ENCODE results near the gene NTN3. TPM values are rescaled to one million over a fixed set of nuclear protein-coding genes. Genes with fewer than 3 reads are reported as not detected.
A peak's percentile ranks its signal among the peaks of the same experiment; 100 is the strongest.

Gene NTN3
- total and polyA plus RNA-seq, 2 of the 4 experiments (the other 2 are of a cell fraction) = 0.18 to 0.38 TPM

- H4K8ac ChIP-seq (ENCODE audit: low read depth in 2 of 2, low read length in 2 of 2) = peak within 1 kb of the TSS; percentile 67 to 82
- DNase-seq (peak; percentile 72), ATAC-seq (ENCODE audit: low read depth) (peak; percentile 79)
- H3K27ac ChIP-seq (ENCODE audit: insufficient read depth, low read length) = peak within 1 kb of the TSS; percentile 92
- 1% methylated on average over 32 of the region's 77 CpGs; no CpG with 5 or more reads in 1 of the 2 experiments for WGBS, 2 experiments (ENCODE audit: extremely low coverage in 2 of 2, insufficient read length in 1 of 2)
- H3K79me1 ChIP-seq (ENCODE audit: low read depth in 1 of 2, low read length in 2 of 2) = peaks cover 10 to 62% of the 10 kb centered on the region in 2 experiments; a peak in 3 of 4 replicates
- dilution Hi-C loops (cut with HindIII; ENCODE audit: low sequenced_read_pairs, unreplicated experiment) = no loop called here
- peak within 1 kb of the TSS; percentile 90 for H2AFZ ChIP-seq (replicated peaks; ENCODE audit: low read length, poor library complexity)
- H2BK15ac ChIP-seq (ENCODE audit: low read depth, low read length) = no peak within 1 kb of the TSS
- ChIA-PET POLR2A (ENCODE audit: unreplicated experiment) (interaction anchor here (0.6 kb wide), 2 partner anchors 211 to 243 kb away, joined by 6 to 7 read pairs; no protein-coding TSS in a partner anchor), CTCF (interaction anchor here (0.6 kb wide), 1 partner anchor 8 kb away, joined by 3 read pairs; no protein-coding TSS in a partner anchor)
- H4K20me1 ChIP-seq (ENCODE audit: insufficient read depth, low read length) = peaks cover 28% of the 10 kb centered on the region
- peak within 1 kb of the TSS; percentile 24; the same call in 1 of the 2 replicates for H3K18ac ChIP-seq (ENCODE audit: low read depth, low read length)
- no peaks in the 10 kb centered on the region for H3K9me3 ChIP-seq (ENCODE audit: control insufficient read depth, insufficient read depth, low read length)
- peak within 1 kb of the TSS; percentile 79 for H4K91ac ChIP-seq (ENCODE audit: insufficient read depth, low read depth, low read length)
- H3K4ac ChIP-seq (ENCODE audit: low read depth, low read length) = peak within 1 kb of the TSS; percentile 90
- H3K4me1 ChIP-seq (ENCODE audit: control insufficient read depth, insufficient read depth, low read length) = peaks cover 15% of the 10 kb centered on the region
- peak within 1 kb of the TSS; percentile 89 for H3K9ac ChIP-seq (ENCODE audit: low read depth, low read length)
- no peak within 1 kb of the TSS for H2BK20ac ChIP-seq (ENCODE audit: low read depth, low read length)
- H4K5ac ChIP-seq (ENCODE audit: low read depth, low read length) = peak within 1 kb of the TSS; percentile 71; the same call in 1 of the 2 replicates
- H3K23ac ChIP-seq (ENCODE audit: low read depth, low read length) = peak within 1 kb of the TSS; percentile 65
- H2AK9ac ChIP-seq (replicated peaks; ENCODE audit: low read depth, low read length, poor library complexity) = peak within 1 kb of the TSS; percentile 95
- peak within 1 kb of the TSS; percentile 51 for H3K14ac ChIP-seq (replicated peaks; ENCODE audit: low read depth, low read length)
- in situ Hi-C loops (cut with MboI; ENCODE audit: low sequenced_read_pairs) = no loop called here
- peaks cover 3% of the 10 kb centered on the region; the same call in 1 of the 2 replicates for H3K9me1 ChIP-seq (ENCODE audit: insufficient read depth, low read length)
- H2BK5ac ChIP-seq (ENCODE audit: low read depth, low read length, poor library complexity, severe bottlenecking) = peak within 1 kb of the TSS; percentile 88
- H2BK120ac ChIP-seq (ENCODE audit: low read depth, low read length) = no peak within 1 kb of the TSS
- peak within 1 kb of the TSS; percentile 92 for H3K4me3 ChIP-seq (ENCODE audit: insufficient read depth, low read depth, low read length)
- intact Hi-C loops (cut with micrococcal nuclease) = loop anchor here (1.0 kb wide), 1 partner anchor 26 kb away; no protein-coding TSS in a partner anchor
- peak within 1 kb of the TSS; percentile 97 for H3K4me2 ChIP-seq (ENCODE audit: low read depth, low read length)
- H3K27me3 ChIP-seq (ENCODE audit: control insufficient read depth, insufficient read depth, low read length) = no peaks in the 10 kb centered on the region; the same call in 1 of the 2 replicates
- no peaks in the 10 kb centered on the region for H3K36me3 ChIP-seq (ENCODE audit: control insufficient read depth, insufficient read depth, low read length)
- 0 out of 2 replicates have a peak within 1 kb of the TSS, but pooled peaks have one; percentile 12 for H3K56ac ChIP-seq (ENCODE audit: extremely low read depth, insufficient read depth, low read length)
- no TSS peak for BruUV-seq (replicated peaks)
- peak within 1 kb of the TSS; percentile 87 for H2AK5ac ChIP-seq (ENCODE audit: low read depth, low read length)
- TF ChIP-seq BHLHE40 (IDR thresholded peaks at IDR 0.05; ENCODE audit: low read depth, low read length) = peak; percentile 78
- no peak for TF ChIP-seq RFX5 (IDR thresholded peaks at IDR 0.05; ENCODE audit: low read depth, low read length)
- no peak for TF ChIP-seq ELK1 (IDR thresholded peaks at IDR 0.05; ENCODE audit: borderline replicate concordance, low read depth, low read length)
- TF ChIP-seq MXI1 (IDR thresholded peaks at IDR 0.05; ENCODE audit: borderline replicate concordance, low read depth, low read length) = no peak
- TF ChIP-seq RCOR1 (IDR thresholded peaks at IDR 0.05; ENCODE audit: insufficient replicate concordance, low read length) = no peak
- no peak; the same call in 1 of the 2 replicates for TF ChIP-seq USF2 (IDR thresholded peaks at IDR 0.05; ENCODE audit: low read depth, low read length)
- TF ChIP-seq SMC3 (IDR thresholded peaks at IDR 0.05; ENCODE audit: low read depth, low read length) = no peak
- TF ChIP-seq FOS (IDR thresholded peaks at IDR 0.05; ENCODE audit: low read depth, low read length) = no peak
- TF ChIP-seq MAFK (IDR thresholded peaks at IDR 0.05; ENCODE audit: low read depth, low read length) = no peak
- TF ChIP-seq CEBPB (IDR thresholded peaks at IDR 0.05; ENCODE audit: low read depth, low read length) = no peak
- no peak for TF ChIP-seq CHD1 (IDR thresholded peaks at IDR 0.05; ENCODE audit: low read depth, low read length)
- no peak for TF ChIP-seq CTCF (conservative IDR thresholded peaks at IDR 0.05; ENCODE audit: low read depth, low read length)
- TF ChIP-seq NFE2L2 (IDR thresholded peaks at IDR 0.05; ENCODE audit: low read depth, low read length) = no peak
- no peak for TF ChIP-seq RAD21 (IDR thresholded peaks at IDR 0.05; ENCODE audit: low read length)
- peak; percentile 40; the same call in 1 of the 2 replicates for TF ChIP-seq POLR2A (IDR thresholded peaks at IDR 0.05; ENCODE audit: low read depth, low read length)
Measured at GRCh38 chr16:2474877-2475412, 3.8 kb downstream of the NTN3 start, which contains the start of gene TBC1D24. Gene TBC1D24 (plus strand): TSS chr16:2475127. CDS start chr16:2496149, 21,022 bp downstream.

All from IMR-90 (cell line).